Endothelial cell of umbilical vein (primary cell): Measurements from ENCODE around the gene COL23A1. TPM values are rescaled to one million over a fixed set of nuclear protein-coding genes. Genes with fewer than 3 reads are reported as not detected.

Experiments used
- BruUV-seq: library from RNA; stranded (reverse); fragments of 400-500 nt; replicated peaks from 2 replicates; lab custom pipeline; 2021; lab: Mats Ljungman, UMichigan
- CTCF ChIA-PET: fragments of 300-600, 350-600 bp; sonication (Branson Sonifier 250); formaldehyde crosslinking; loops from one replicate; lab custom pipeline; 2021; ENCODE audit warnings: antibody characterized with exemption, inconsistent platforms; lab: Charles Lee
- POLR2A ChIA-PET: fragments of 300-600, 350-600 bp; sonication (Branson Sonifier 250); formaldehyde crosslinking; loops from one replicate; lab custom pipeline; 2021; ENCODE audit warnings: antibody characterized with exemption, inconsistent platforms; lab: Charles Lee
- DNase-seq: peaks from one replicate; pipeline ENCODE4 v3.0.0-alpha.2; 2011; ENCODE audit warnings: low read depth, low spot score
- FAIRE-seq: peaks from 2 replicates; lab custom pipeline; 2011; peaks lifted over from hg19 to GRCh38; lab: Jason Lieb, UNC
- H2AFZ ChIP-seq: 2 replicates; pipeline ENCODE4 v1.6.0; 2012; ENCODE audit warnings: low read depth, low read length, control low read depth, inconsistent platforms
- H3K27ac ChIP-seq: 2 replicates; pipeline ENCODE4 v1.5.1; 2011; ENCODE audit warnings: low read depth, mild to moderate bottlenecking, control low read depth, low read length, moderate library complexity; ENCODE audit not compliant: insufficient read depth
- H3K27me3 ChIP-seq, 2 experiments: 2 replicates each; pipeline versions ENCODE4 v1.6.0 to v1.6.1; 2011; ENCODE audit warnings: low read length in 2 of 2, mixed read lengths in 1 of 2; ENCODE audit not compliant: control insufficient read depth in 2 of 2, insufficient read depth in 2 of 2
- H3K36me3 ChIP-seq, 2 experiments: 2 replicates in 1 of 2; 3 replicates in 1 of 2; pipeline ENCODE4 v1.5.1; 2011; ENCODE audit warnings: low read length in 2 of 2, mild to moderate bottlenecking in 1 of 2, moderate library complexity in 1 of 2; ENCODE audit not compliant: control insufficient read depth in 2 of 2, insufficient read depth in 2 of 2; ENCODE audit errors: extremely low read depth in 1 of 2
- H3K4me1 ChIP-seq: 3 replicates; pipeline ENCODE4 v1.5.1; 2011; ENCODE audit warnings: mild to moderate bottlenecking, low read length; ENCODE audit not compliant: control insufficient read depth, insufficient read depth; ENCODE audit errors: extremely low read depth
- H3K4me2 ChIP-seq: 2 replicates; pipeline ENCODE4 v1.6.1; 2011; ENCODE audit warnings: low read length, control low read depth, mixed read lengths; ENCODE audit not compliant: insufficient read depth
- H3K4me3 ChIP-seq, 3 experiments: fragments of 200-600 bp in 1 of 3; sonication (generic), shearing (Covaris generic) in 1 of 3; replicated peaks in 1 of 3; 2 replicates each; pipeline ENCODE4 v1.5.1; 2011 to 2016; ENCODE audit warnings: control low read depth in 3 of 3, low read length in 3 of 3, mild to moderate bottlenecking in 2 of 3, inconsistent platforms in 1 of 3, low read depth in 1 of 3, moderate library complexity in 1 of 3; ENCODE audit not compliant: insufficient read depth in 1 of 3
- H3K79me2 ChIP-seq: 2 replicates; pipeline ENCODE4 v1.6.0; 2012; ENCODE audit warnings: low read length, inconsistent platforms; ENCODE audit not compliant: control insufficient read depth, insufficient read depth
- H3K9ac ChIP-seq: replicated peaks from 2 replicates; pipeline ENCODE3; 2011; ENCODE audit warnings: low read length, control low read depth; ENCODE audit not compliant: insufficient read depth; ENCODE audit errors: extremely low read depth
- H3K9me1 ChIP-seq: replicated peaks from 3 replicates; pipeline ENCODE4 v1.6.0; 2011; ENCODE audit warnings: mild to moderate bottlenecking, low read length; ENCODE audit not compliant: control insufficient read depth, insufficient read depth; ENCODE audit errors: extremely low read depth
- H3K9me3 ChIP-seq: replicated peaks from 2 replicates; pipeline ENCODE4 v1.5.1; 2012; ENCODE audit warnings: low read length, inconsistent platforms; ENCODE audit not compliant: control insufficient read depth, insufficient read depth
- H4K20me1 ChIP-seq: replicated peaks from 2 replicates; pipeline ENCODE3; 2011; ENCODE audit warnings: mild to moderate bottlenecking, low read length; ENCODE audit not compliant: control insufficient read depth, insufficient read depth; ENCODE audit errors: extremely low read depth
- EZH2 ChIP-seq: IDR thresholded peaks from 2 replicates; pipeline ENCODE4 v1.6.1; 2012; ENCODE audit warnings: borderline replicate concordance, low read depth, mild to moderate bottlenecking, moderate library complexity, low read length, inconsistent platforms; ENCODE audit not compliant: severe bottlenecking
- FOS ChIP-seq: IDR thresholded peaks from 2 replicates; pipeline ENCODE4 v1.6.1; 2011; ENCODE audit warnings: mild to moderate bottlenecking, low read length, moderate library complexity, borderline replicate concordance; ENCODE audit not compliant: insufficient read depth
- GATA2 ChIP-seq: IDR thresholded peaks from 2 replicates; pipeline ENCODE4 v1.7.0; 2011; ENCODE audit warnings: low read depth, mild to moderate bottlenecking, moderate library complexity, mixed read lengths, low read length; ENCODE audit not compliant: insufficient read length, insufficient read depth
- JUN ChIP-seq: IDR thresholded peaks from 2 replicates; pipeline ENCODE4 v1.6.1; 2011; ENCODE audit warnings: borderline replicate concordance, low read depth; ENCODE audit not compliant: insufficient read length, insufficient read depth
- MYC ChIP-seq: IDR thresholded peaks from one replicate; pipeline ENCODE4 v1.6.1; 2011; ENCODE audit warnings: mild to moderate bottlenecking, low read depth, low read length
- POLR2A ChIP-seq: IDR thresholded peaks from 2 replicates; pipeline ENCODE4 v1.6.1; 2012; ENCODE audit warnings: low read depth, mild to moderate bottlenecking, control low read depth, low read length
- POLR2AphosphoS5 ChIP-seq: IDR thresholded peaks from 2 replicates; pipeline ENCODE4 v1.6.1; 2012; ENCODE audit warnings: low read depth, mild to moderate bottlenecking, control low read depth, low read length, moderate library complexity; ENCODE audit not compliant: insufficient read depth
- dilution Hi-C: fragments of 300-500 bp; cut with MboI; formaldehyde crosslinking; loops from one replicate; pipeline ENCODE4 v1.15.0; 2019; ENCODE audit warnings: low sequenced_read_pairs; ENCODE audit not compliant: extremely low pct_ligation_motif_present
- intact Hi-C: fragments of 100-400 bp; cut with micrococcal nuclease; formaldehyde crosslinking; loops from one replicate; pipeline ENCODE4 v1.10.0; 2022
- polyA plus RNA-seq, 4 experiments: library from polyadenylated mRNA; depleted of rRNA in 3 of 4; stranded (reverse) in 3 of 4; unstranded in 1 of 4; fragments of >200 nt; gene quantifications; 2 replicates each; pipeline versions ENCODE4 v1.2.1 to v1.2.3, GENCODE V29; 2011 to 2012; ENCODE audit warnings: missing spikeins in 1 of 4
- total RNA-seq: library from RNA; stranded (reverse); gene quantifications from 2 replicates; pipeline ENCODE4 v1.2.3, GENCODE V29; 2021
- TF ChIP-seq, protein P1 (sequence below): IDR thresholded peaks from 2 replicates; pipeline ENCODE4 v1.6.1; 2011; ENCODE audit not compliant: insufficient read depth, insufficient read length
- TF ChIP-seq, protein P2 (sequence below), 2 donors: IDR thresholded peaks; 1 replicate in 1 of 2; 2 replicates in 1 of 2; pipeline ENCODE4 v1.5.1; 2011; ENCODE audit warnings: low read length in 2 of 2, mild to moderate bottlenecking in 2 of 2, moderate library complexity in 2 of 2, control low read depth in 1 of 2, inconsistent platforms in 1 of 2, low read depth in 1 of 2; ENCODE audit not compliant: insufficient read depth in 1 of 2; ENCODE audit errors: extremely low read depth in 1 of 2

Gene COL23A1
- total and polyA plus RNA-seq, 2 donors (not counting 3 experiments of a cell fraction or from before 2014, with no cell fraction given) = not detected

DNA sequence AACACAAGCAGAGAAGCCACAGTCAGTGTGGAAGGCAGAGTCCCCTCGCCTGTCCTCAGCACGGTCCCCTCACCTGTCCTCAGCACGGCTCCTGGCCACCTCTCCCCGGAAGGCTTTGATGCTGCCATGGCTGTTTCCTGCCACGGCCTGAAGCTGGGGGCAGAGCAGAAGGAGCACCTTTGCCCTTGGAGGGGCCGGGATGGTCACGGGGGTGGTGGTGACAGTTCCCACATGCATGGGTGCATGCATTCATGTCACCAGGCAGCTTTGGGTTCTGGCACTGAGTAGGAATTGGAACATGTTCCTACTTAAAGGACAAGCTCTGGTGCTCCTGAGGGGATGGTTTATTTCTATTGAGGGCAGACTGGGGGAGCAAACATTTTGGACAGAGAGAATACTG, 299.8 kb downstream of the COL23A1 start:
- no peak for DNase-seq

More for the DNA sequence above, 299.8 kb downstream of the COL23A1 start:
- CTCF ChIA-PET = interaction anchor here (1.2 kb wide), 1 partner anchor 10 kb away, joined by 3 read pairs; no protein-coding TSS in a partner anchor
- Histone ChIP-seq H2AFZ (no peak overlapping the region), H3K9me3 (no peaks in the 10 kb centered on the region), H3K4me1 (no peaks in the 10 kb centered on the region), H3K79me2 (no peaks in the 10 kb centered on the region), H3K9ac (no peak overlapping the region), H3K27ac (no peak overlapping the region), H3K27me3 (peaks cover 0 to 2% of the 10 kb centered on the region in 2 experiments), H3K4me3 (no peak overlapping the region), H3K36me3 (no peaks in the 10 kb centered on the region), H3K4me2 (no peak overlapping the region), H3K9me1 (no peaks in the 10 kb centered on the region), H4K20me1 (no peaks in the 10 kb centered on the region)
- intact Hi-C loops = no loop called here
- POLR2A ChIA-PET = interaction anchor here (0.6 kb wide), 1 partner anchor 252 kb away, joined by 3 read pairs; no protein-coding TSS in a partner anchor
- BruUV-seq = no TSS peak
- TF ChIP-seq POLR2A (no peak), MYC (no peak), EZH2 (no peak), GATA2 (no peak), JUN (no peak), POLR2AphosphoS5 (no peak), FOS (no peak)
- TF ChIP-seq, protein P1, sequence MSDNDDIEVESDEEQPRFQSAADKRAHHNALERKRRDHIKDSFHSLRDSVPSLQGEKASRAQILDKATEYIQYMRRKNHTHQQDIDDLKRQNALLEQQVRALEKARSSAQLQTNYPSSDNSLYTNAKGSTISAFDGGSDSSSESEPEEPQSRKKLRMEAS = no peak
- TF ChIP-seq, protein P2, sequence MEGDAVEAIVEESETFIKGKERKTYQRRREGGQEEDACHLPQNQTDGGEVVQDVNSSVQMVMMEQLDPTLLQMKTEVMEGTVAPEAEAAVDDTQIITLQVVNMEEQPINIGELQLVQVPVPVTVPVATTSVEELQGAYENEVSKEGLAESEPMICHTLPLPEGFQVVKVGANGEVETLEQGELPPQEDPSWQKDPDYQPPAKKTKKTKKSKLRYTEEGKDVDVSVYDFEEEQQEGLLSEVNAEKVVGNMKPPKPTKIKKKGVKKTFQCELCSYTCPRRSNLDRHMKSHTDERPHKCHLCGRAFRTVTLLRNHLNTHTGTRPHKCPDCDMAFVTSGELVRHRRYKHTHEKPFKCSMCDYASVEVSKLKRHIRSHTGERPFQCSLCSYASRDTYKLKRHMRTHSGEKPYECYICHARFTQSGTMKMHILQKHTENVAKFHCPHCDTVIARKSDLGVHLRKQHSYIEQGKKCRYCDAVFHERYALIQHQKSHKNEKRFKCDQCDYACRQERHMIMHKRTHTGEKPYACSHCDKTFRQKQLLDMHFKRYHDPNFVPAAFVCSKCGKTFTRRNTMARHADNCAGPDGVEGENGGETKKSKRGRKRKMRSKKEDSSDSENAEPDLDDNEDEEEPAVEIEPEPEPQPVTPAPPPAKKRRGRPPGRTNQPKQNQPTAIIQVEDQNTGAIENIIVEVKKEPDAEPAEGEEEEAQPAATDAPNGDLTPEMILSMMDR (IDR thresholded peaks at IDR 0.05; ENCODE audit: extremely low read depth in 1 of 2, insufficient read depth in 1 of 2, low read depth in 1 of 2, low read length in 2 of 2) = no peak
- dilution Hi-C loops = no loop called here
- FAIRE-seq = no peak
